ENCODE data around the gene USB1.

- TF ChIP-seq CTCF (IDR thresholded peaks at IDR 0.05; ENCODE audit: insufficient read depth, low read depth, low read length), result no peak
- TF ChIP-seq EZH2 (IDR thresholded peaks at IDR 0.05; ENCODE audit: insufficient read depth, low read length), result no peak
Observed at GRCh38 chr16:58042886-58043515, 41.8 kb downstream of the USB1 start.

Measured in astrocyte (in vitro differentiated cells and primary cell).